WTC11 (cell line): Measurements from ENCODE around the gene SMARCB1.

Source experiments
- CREB1 ChIP-seq: sonication (generic); formaldehyde crosslinking; IDR thresholded peaks from 2 replicates; pipeline ENCODE4 v1.8.0; 2023; ENCODE audit warnings: mild to moderate bottlenecking, missing genetic modification reagents
- ETV6 ChIP-seq: sonication (generic); formaldehyde crosslinking; IDR thresholded peaks from 2 replicates; pipeline ENCODE4 v1.8.1; 2022; ENCODE audit warnings: mild to moderate bottlenecking, missing genetic modification reagents
- ZNF396 ChIP-seq: fragments of 250-450 bp; sonication (Bioruptor Pico); IDR thresholded peaks from 2 replicates; pipeline ENCODE4 v1.8.0; 2021; ENCODE audit warnings: mild to moderate bottlenecking, moderate library complexity, borderline replicate concordance
- TF ChIP-seq, protein P1 (sequence below): sonication (generic); formaldehyde crosslinking; conservative IDR thresholded peaks from 2 replicates; pipeline ENCODE4 v1.8.1; 2023; ENCODE audit warnings: mild to moderate bottlenecking, low read depth, missing genetic modification reagents, moderate library complexity
- TF ChIP-seq, protein P2 (sequence below): fragments of 200-600 bp; IDR thresholded peaks from 2 replicates; pipeline ENCODE4 v1.8.0; 2022; ENCODE audit warnings: antibody characterized with exemption

DNA sequence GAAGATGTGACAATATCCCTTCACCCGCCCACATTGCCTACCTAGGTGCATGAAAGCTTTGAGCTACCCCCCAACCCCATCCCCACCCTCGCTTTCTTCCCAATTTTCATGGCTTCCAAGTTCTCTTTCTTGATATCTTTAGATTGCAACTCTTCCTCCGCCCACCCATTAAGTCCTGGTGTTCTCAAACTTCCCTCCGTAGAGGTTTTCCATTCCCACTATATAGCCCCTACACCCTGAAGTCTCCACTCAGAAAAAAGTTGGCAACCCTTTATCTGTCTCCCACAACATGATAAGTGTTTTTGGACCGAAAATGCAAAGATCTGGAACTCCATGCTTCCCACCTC, 36.4 kb upstream of the SMARCB1 start:
- TF ChIP-seq ZNF396 (CRISPR knock-in tag) (no peak), CREB1 (CRISPR knock-in tag) (no peak), ETV6 (CRISPR knock-in tag) (no peak)
- TF ChIP-seq, protein P1, sequence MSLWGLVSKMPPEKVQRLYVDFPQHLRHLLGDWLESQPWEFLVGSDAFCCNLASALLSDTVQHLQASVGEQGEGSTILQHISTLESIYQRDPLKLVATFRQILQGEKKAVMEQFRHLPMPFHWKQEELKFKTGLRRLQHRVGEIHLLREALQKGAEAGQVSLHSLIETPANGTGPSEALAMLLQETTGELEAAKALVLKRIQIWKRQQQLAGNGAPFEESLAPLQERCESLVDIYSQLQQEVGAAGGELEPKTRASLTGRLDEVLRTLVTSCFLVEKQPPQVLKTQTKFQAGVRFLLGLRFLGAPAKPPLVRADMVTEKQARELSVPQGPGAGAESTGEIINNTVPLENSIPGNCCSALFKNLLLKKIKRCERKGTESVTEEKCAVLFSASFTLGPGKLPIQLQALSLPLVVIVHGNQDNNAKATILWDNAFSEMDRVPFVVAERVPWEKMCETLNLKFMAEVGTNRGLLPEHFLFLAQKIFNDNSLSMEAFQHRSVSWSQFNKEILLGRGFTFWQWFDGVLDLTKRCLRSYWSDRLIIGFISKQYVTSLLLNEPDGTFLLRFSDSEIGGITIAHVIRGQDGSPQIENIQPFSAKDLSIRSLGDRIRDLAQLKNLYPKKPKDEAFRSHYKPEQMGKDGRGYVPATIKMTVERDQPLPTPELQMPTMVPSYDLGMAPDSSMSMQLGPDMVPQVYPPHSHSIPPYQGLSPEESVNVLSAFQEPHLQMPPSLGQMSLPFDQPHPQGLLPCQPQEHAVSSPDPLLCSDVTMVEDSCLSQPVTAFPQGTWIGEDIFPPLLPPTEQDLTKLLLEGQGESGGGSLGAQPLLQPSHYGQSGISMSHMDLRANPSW (CRISPR knock-in tag): no peak
- TF ChIP-seq, protein P2, sequence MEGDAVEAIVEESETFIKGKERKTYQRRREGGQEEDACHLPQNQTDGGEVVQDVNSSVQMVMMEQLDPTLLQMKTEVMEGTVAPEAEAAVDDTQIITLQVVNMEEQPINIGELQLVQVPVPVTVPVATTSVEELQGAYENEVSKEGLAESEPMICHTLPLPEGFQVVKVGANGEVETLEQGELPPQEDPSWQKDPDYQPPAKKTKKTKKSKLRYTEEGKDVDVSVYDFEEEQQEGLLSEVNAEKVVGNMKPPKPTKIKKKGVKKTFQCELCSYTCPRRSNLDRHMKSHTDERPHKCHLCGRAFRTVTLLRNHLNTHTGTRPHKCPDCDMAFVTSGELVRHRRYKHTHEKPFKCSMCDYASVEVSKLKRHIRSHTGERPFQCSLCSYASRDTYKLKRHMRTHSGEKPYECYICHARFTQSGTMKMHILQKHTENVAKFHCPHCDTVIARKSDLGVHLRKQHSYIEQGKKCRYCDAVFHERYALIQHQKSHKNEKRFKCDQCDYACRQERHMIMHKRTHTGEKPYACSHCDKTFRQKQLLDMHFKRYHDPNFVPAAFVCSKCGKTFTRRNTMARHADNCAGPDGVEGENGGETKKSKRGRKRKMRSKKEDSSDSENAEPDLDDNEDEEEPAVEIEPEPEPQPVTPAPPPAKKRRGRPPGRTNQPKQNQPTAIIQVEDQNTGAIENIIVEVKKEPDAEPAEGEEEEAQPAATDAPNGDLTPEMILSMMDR: no peak
